Fibroblast of skin of left biceps (primary cell): Measurements from ENCODE around the gene CMTM5.
"Not testable (repeated sequence)": the region's sequence is repeated elsewhere in the genome, so short reads cannot be mapped to it uniquely, and the experiment has no call there.

Experiments
- DNase-seq, 2 experiments: peaks; one replicate each; pipeline ENCODE4 v3.0.0-alpha.2; 2013; ENCODE audit warnings: low read depth in 2 of 2

CMTM5 gene

DNA sequence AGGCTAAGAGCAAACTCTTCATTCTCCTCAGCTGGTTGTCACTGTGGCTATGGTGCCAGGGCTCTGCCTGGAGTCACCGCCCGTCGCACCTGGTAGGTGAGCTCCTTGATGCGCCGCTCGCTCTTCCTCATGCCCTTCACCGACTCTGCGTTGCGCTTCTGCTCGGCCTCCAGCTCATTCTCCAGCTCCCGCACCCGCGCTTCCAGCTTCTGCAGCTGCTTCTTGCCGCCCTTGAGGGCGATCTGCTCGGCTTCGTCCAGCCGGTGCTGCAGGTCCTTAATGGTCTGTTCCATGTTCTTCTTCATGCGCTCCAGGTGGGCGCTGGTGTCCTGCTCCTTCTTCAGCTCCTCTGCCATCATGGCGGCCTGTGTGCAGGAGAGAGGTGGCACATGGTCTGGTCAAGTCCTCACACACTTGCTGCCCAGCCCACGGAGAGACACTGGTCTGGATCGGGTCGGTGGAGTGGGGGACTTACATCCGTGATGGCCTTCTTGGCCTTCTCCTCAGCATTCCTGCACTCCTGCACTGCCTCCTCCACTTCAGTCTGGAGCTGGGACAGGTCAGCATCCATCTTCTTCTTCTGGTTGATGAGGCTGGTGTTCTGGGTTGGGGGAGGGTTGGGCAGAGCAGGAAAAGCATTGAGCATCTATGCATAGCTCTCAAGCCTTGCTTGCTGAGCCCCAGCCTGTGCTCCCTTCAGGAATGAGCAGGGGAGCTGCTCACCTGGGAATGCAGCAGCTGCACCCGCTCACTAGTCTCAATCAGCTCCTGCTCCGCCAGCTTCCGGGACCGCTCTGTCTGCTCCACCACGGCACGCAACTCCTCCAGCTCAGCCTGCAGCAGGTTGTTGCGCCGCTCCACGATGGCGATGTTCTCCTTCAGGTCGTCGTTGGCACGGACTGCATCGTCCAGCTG lies 38.3 kb downstream of the CMTM5 start:
- no peak for DNase-seq

DNA sequence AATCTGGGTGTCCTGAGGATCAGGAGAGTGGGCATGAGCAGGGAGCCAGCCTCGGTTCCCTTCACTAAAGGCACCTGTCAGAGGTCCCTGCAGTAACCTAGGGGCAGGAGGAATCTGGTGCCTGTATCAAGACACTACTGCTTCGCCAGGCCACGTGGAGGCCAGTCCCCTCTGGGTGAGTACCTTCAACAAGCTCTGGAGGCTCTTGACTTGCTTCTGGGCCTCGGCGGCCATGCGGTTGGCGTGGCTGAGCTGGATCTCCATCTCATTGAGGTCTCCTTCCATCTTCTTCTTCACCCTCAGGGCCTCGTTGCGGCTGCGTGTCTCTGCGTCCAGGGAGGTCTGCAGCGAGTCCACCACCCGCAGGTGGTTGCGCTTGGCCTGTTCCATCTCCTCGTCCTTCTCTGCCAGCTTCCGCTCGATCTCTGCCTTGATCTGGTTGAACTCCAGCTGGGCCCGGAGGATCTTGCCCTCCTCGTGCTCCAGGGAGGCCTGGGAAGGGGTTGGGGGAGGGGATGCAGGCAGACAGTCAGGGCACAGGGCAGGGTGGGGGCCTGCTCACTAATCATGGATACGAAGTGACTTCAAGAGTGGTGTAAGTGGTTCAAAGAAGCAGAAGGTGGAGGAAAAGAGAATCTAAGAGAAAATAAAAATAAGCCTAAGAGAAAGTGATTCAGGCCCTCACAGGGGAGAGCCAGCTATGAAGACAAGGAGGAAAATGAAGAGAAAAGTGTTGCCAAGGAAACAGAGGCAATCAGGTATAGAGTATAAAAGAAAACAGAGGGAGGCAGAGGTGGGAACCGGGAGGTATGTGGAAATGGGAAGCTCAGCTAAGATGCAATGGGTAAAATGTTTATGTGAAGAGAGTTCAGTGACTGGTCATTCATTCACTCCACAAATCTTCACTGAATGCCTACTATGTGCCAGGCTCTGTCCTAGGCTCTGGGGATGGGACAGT lies 39.3 kb downstream of the CMTM5 start:
- no peak for DNase-seq

DNA sequence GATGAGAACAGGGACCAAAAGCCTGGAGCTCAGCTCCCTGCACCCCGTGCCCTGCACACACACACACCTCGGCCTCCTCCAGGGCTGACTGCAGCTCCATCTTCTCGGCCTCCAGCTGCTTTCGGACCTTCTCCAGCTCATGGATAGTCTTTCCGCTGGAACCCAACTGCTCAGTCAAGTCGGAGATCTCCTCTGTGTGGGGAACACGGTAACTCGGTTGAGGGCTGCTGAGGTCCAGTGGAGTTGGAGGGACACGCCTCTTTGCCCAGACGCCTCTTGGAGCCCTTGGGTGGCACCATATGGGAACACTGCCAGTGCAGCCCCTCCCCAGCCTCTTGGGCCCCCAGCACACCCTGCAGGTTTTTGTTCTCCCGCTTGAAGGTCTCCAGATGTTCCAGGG lies 40.0 kb downstream of the CMTM5 start:
- no peak for DNase-seq

DNA sequence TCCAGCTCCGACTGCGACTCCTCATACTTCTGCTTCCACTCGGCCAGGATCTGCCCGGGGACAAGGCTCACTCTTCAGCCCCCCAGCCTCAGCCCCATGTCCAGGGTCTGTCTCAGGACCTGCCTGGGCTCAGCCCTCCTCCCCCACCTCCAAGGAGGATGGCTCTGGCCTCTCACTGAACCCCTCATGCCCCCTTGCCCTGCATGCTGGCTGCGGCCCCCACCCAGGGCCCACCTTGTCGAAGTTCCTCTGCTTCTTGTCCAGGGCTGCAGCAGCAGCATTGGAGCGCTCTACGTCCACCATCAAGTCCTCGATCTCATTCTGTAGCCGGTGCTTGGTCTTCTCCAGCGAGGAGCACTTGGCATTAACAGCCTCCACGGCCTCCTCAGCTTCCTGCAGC lies 40.4 kb downstream of the CMTM5 start:
- not testable (repeated sequence) for DNase-seq

DNA sequence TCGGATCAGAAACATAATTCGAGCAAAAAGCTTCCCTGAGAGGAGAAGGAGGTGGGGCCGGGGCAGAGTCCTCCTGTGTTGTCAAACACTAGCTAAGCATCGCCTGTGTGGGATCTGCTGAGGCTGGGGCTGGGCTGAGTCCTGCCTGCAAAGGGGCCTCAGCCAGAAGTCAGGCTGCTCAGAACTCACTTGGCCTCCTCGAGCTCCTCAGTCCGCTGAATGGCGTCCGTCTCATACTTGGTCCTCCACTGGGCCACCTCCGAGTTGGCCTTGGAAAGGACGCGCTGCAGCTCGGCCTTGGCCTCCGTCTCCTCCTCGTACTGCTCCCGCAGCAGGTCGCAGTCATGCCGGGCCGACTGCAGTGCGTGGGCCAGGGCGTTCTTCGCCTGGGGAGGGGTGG lies 41.2 kb downstream of the CMTM5 start:
- no peak for DNase-seq

DNA sequence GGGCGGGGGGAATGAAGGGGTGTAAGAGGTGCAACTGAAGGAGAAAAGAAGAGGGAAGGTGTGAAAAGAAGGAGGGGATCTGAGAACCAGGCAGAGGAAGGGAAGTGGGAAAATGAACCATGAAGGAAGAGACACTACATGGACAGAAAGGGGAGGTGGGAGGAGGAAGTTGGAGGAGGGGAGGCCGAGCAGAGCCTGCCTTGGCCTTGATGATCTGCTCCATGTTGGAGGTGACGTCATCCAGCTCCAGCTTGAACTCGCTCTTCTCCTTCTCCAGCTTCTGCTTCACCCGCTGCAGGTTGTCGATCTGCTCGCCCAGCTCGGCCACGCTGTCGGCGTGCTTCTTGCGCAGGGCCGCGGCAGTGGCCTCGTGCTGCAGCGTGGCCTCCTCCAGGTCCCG lies 42.8 kb downstream of the CMTM5 start:
- not testable (repeated sequence) for DNase-seq

DNA sequence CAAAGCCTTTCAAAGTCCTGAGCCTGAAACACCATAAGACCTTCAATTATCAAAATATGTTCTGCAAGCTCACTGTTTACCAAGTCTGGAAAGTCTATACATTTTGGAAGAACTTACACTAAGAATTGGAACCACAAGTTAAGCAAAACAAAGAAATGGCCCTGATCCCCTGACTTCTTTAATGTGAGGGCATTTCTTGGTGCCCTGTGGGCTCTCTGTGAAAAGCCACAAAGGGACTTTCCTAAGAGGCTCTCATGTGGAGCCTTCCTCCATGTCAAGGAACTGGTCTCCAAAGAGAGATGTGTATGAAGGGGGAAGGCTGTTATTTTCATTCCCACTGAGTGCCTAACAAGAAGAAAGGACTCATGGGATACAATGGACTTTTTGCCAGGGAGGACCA lies 44.7 kb downstream of the CMTM5 start:
- DNase-seq: no peak

DNA sequence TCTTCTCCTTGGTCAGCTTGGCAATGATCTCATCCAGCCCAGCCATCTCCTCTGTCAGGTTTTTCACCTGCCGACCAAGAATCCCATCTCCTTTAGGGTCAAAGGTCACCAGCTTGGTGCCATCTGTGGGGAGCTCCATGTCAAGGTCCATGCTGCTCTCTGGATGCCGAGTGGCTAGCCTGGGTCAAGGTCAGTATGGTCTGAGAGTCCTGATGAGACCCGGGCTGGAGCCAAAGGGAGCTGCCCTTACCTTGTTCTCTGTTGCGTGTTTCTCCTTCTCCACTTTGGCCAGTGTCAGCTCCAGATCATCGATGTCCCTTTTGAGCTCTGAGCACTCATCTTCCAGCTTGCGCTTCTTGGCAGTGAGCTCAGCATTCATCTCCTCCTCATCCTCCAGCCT lies 46.8 kb downstream of the CMTM5 start:
- DNase-seq: no peak

DNA sequence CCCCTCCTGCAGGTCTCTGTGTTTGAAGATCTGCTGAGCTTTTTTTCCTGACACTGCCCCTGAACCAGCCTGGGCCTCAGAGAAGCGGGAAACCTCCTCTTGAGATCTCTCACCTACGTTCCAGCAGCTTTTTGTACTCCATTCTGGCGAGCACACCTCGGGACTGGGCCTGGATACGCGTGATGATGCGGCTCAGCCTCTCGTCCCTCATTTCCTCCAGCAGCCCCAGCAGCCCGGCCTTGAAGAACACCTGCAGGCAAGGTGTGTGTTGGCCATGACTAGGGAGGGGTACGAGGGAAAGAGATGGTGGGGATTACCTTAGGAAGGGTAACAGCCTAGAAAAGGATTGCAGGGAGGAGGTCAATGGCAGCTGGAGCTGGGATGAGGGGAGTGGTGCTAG lies 48.3 kb downstream of the CMTM5 start:
- DNase-seq: no peak

DNA sequence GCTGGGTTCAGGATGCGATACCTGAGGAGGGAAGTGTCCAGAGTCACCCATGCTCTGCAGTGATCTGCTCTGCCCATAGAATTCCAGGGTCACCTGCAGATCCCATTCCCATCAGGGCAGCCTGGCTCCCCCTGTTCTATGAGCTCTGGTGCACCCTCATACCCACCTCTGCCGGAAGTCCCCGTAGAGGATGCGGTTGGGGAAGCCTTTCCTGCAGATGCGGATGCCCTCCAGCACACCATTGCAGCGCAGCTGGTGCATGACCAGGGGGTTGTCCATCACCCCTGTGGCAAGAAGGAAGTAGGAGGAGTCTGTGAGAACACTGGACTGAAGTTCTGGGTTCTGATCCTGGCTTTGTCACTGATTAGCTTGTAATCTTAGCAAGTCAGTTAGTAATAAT lies 49.0 kb downstream of the CMTM5 start:
- not testable (repeated sequence) for DNase-seq

DNA sequence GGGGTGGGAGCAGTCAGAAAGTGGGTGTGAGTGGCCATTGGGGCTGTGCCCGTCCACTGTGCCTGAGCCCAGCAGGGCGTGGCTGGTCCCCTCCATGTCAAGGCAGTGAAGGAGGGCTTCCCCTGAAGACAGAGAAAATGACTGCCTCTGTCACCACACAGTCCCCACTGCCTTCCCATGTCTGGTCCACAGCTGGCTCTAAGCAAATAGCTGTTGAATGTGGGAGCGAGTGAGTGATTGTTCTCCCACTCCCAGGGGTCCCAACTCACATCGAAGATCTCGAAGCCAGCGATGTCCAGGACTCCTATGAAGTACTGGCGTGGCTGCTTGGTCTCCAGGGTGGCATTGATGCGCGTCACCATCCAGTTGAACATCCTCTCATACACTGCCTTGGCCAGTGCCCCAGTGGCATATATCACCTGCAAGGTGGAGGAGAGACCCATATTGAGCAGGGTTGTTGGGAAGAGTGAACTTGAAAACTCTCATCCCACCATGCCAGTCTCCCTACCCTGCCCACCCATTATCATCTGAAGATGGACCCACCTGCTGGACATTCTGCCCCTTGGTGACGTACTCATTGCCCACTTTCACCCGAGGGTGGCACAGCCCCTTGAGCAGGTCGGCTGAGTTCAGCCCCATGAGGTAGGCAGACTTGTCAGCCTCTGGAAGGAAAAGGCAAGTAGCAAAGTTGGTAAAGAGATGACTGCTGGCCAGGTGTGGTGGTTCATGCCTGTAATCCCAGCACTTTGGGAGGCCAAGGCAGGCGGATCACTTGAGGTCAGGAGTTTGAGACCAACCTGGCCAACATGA lies 52.0 kb downstream of the CMTM5 start:
- no peak for DNase-seq
